GM18951 (cell line): ENCODE measurements around the gene ICOSLG.
"Not testable (repeated sequence)": the region's sequence is repeated elsewhere in the genome, so short reads cannot be mapped to it uniquely, and the experiment has no call there.

Experiments
- POLR2A ChIP-seq: IDR thresholded peaks from 4 replicates; pipeline ENCODE4 v1.6.1; 2011; ENCODE audit warnings: mild to moderate bottlenecking; ENCODE audit not compliant: insufficient read length, insufficient read depth; ENCODE audit errors: extremely low read depth
- in situ Hi-C: fragments of 300-500 bp; cut with MboI; formaldehyde crosslinking; loops from one replicate; pipeline ENCODE4 v1.12.0; 2022; ENCODE audit warnings: low sequenced_read_pairs, mixed read lengths, inconsistent platforms; ENCODE audit not compliant: unreplicated experiment

Gene ICOSLG

GRCh38 chr21:44240842-44241241 lies at the start of gene ICOSLG:
Gene ICOSLG (minus strand): TSS chr21:44240943. CDS start chr21:44240817, 126 bp downstream.
- in situ Hi-C loops = not testable (repeated sequence)

- in situ Hi-C loops = loop anchor here (25.0 kb wide), 1 partner anchor 152 kb away; the partner anchor contains the start of gene GATD3
- no peak for TF ChIP-seq POLR2A
These were observed 48.8 kb upstream of the ICOSLG start for GRCh38 chr21:44289381-44290010.

- in situ Hi-C loops = loop anchor here (25.0 kb wide), 1 partner anchor 151 kb away; the partner anchor contains the start of gene GATD3
- TF ChIP-seq POLR2A = no peak
These were observed 47.7 kb upstream of the ICOSLG start for GRCh38 chr21:44288251-44289110.

- in situ Hi-C loops = loop anchor here (25.0 kb wide), 1 partner anchor 150 kb away; the partner anchor contains the start of gene GATD3
These were observed 46.2 kb upstream of the ICOSLG start for GRCh38 chr21:44286716-44287632.

GRCh38 chr21:44286086-44286715 lies 45.5 kb upstream of the ICOSLG start:
- no peak for TF ChIP-seq POLR2A
- in situ Hi-C loops = loop anchor here (25.0 kb wide), 1 partner anchor 149 kb away; the partner anchor contains the start of gene GATD3

More at GRCh38 chr21:44286716-44287632, 46.2 kb upstream of the ICOSLG start:
- no peak for TF ChIP-seq POLR2A

GRCh38 chr21:44285138-44285992 lies 44.6 kb upstream of the ICOSLG start, which contains the start of gene AIRE:
Gene AIRE (plus strand): TSS chr21:44285876. CDS start chr21:44286007, 131 bp downstream.
- no peak for TF ChIP-seq POLR2A
- in situ Hi-C loops = loop anchor here (25.0 kb wide), 1 partner anchor 148 kb away; the partner anchor contains the start of gene GATD3

GRCh38 chr21:44283948-44284347 lies 43.2 kb upstream of the ICOSLG start:
- TF ChIP-seq POLR2A = no peak
- in situ Hi-C loops = loop anchor here (25.0 kb wide), 1 partner anchor 147 kb away; the partner anchor contains the start of gene GATD3

- in situ Hi-C loops = loop anchor here (25.0 kb wide), 1 partner anchor 146 kb away; the partner anchor contains the start of gene GATD3
These were observed 42.6 kb upstream of the ICOSLG start for GRCh38 chr21:44283211-44283785.

- TF ChIP-seq POLR2A = no peak
- in situ Hi-C loops = loop anchor here (25.0 kb wide), 1 partner anchor 145 kb away; the partner anchor contains the start of gene GATD3
These were observed 41.6 kb upstream of the ICOSLG start for GRCh38 chr21:44282370-44282769.

- no peak for TF ChIP-seq POLR2A
- in situ Hi-C loops = loop anchor here (25.0 kb wide), 1 partner anchor 144 kb away; the partner anchor contains the start of gene GATD3
These were observed 41.1 kb upstream of the ICOSLG start for GRCh38 chr21:44281801-44282200.
